Neural crest cell (in vitro differentiated cells): ENCODE measurements around the gene LIPT1. TPM values are rescaled to one million over a fixed set of nuclear protein-coding genes. Genes with fewer than 3 reads are reported as not detected.

ENCODE experiments used
- DNase-seq: peaks from one replicate; pipeline ENCODE4 v3.0.0; 2021; ENCODE audit warnings: low read depth, mixed read lengths, low spot score
- H3K27ac Mint-ChIP-seq: one replicate; pipeline ENCODE4 v1.8.0; 2021; ENCODE audit warnings: mild to moderate bottlenecking, mixed read lengths; ENCODE audit not compliant: unreplicated experiment
- H3K27me3 Mint-ChIP-seq: 2 replicates; pipeline ENCODE4 v1.8.0; 2021; ENCODE audit warnings: low read depth, mild to moderate bottlenecking, mixed read lengths
- H3K36me3 Mint-ChIP-seq: 2 replicates; pipeline ENCODE4 v1.8.0; 2021; ENCODE audit warnings: low read depth, mild to moderate bottlenecking, mixed read lengths
- H3K4me1 Mint-ChIP-seq: 2 replicates; pipeline ENCODE4 v1.8.0; 2021; ENCODE audit warnings: mixed read lengths
- H3K4me3 Mint-ChIP-seq: one replicate; pipeline ENCODE4 v1.8.0; 2021; ENCODE audit warnings: mild to moderate bottlenecking, mixed read lengths
- H3K9me3 Mint-ChIP-seq: 2 replicates; pipeline ENCODE4 v1.8.0; 2021; ENCODE audit warnings: mixed read lengths
- total RNA-seq: library from RNA; stranded (reverse); gene quantifications from 2 replicates; pipeline ENCODE4 v1.2.1, GENCODE V29; 2021
- TF ChIP-seq, protein P1 (sequence below): fragments of 200-600 bp; sonication (generic); conservative IDR thresholded peaks from 2 replicates; pipeline ENCODE4 v1.5.0; 2021; ENCODE audit warnings: antibody characterized with exemption, mild to moderate bottlenecking

The LIPT1 gene
- total RNA-seq, 1 donor from 2014 or later = 6.8 TPM

DNA sequence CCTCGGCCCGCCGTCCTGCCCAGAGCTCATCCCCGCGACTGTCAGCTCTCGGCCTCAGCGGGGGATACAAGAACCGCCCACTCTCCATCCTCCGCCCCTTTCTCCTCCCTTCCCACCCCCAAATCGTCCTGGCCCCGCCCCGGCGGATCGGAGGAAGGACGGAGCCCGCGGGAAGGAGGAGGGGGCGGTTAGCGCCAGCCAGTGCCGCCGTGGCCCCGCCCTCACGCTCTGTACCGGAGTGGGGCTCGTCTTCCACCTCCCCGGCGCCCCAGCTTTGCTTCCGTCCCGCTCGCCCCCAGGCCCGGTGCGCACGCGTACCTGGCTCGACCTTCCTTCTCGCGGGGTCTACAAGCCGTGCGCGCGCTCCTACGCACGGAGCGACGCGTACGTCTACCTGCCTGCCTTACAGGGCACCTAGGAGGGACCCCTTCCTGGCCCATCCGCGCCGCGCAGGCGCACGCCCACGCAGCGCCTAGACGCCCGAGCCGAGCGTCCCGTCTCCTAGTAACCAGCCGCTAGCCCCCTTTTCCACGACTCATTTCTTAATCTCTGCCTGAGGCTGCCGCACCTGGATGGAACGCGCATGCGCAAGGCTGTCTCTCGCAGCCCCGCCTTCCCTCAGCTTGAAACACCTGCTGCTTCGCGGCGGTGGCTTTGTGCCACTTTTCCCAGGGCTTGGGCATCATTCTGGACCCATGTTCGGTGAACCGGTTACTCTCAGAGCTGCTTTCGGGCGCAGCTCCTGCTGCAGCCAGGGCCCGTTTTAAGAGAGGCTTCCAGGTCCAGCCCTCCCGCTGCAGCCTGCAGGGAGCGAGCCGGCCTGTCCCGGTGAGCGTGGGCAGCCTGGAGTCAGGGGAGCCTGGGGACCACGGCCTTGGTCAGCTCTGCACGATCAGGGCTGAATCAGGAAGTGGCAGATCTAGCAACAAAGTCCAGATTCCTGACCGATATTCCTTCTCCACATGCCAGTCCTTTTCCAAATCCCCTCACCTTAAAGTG is 13.4 kb upstream of the LIPT1 start, which contains the start of gene C2orf15:
Gene C2orf15 (plus strand): TSS at position 598 of the 999 bp plus-strand sequence. CDS start 8,852 bp downstream, outside the sequence.
- Mint-ChIP-seq H3K27me3 (peaks cover 23% of the 10 kb centered on the region), H3K27ac (peak within 1 kb of the TSS; percentile 96), H3K4me1 (peaks cover 18% of the 10 kb centered on the region), H3K9me3 (no peaks in the 10 kb centered on the region), H3K4me3 (peak within 1 kb of the TSS; percentile 97), H3K36me3 (peaks cover 4% of the 10 kb centered on the region)
- TF ChIP-seq, protein P1, sequence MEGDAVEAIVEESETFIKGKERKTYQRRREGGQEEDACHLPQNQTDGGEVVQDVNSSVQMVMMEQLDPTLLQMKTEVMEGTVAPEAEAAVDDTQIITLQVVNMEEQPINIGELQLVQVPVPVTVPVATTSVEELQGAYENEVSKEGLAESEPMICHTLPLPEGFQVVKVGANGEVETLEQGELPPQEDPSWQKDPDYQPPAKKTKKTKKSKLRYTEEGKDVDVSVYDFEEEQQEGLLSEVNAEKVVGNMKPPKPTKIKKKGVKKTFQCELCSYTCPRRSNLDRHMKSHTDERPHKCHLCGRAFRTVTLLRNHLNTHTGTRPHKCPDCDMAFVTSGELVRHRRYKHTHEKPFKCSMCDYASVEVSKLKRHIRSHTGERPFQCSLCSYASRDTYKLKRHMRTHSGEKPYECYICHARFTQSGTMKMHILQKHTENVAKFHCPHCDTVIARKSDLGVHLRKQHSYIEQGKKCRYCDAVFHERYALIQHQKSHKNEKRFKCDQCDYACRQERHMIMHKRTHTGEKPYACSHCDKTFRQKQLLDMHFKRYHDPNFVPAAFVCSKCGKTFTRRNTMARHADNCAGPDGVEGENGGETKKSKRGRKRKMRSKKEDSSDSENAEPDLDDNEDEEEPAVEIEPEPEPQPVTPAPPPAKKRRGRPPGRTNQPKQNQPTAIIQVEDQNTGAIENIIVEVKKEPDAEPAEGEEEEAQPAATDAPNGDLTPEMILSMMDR = no peak
- DNase-seq = peak; percentile 92

DNA sequence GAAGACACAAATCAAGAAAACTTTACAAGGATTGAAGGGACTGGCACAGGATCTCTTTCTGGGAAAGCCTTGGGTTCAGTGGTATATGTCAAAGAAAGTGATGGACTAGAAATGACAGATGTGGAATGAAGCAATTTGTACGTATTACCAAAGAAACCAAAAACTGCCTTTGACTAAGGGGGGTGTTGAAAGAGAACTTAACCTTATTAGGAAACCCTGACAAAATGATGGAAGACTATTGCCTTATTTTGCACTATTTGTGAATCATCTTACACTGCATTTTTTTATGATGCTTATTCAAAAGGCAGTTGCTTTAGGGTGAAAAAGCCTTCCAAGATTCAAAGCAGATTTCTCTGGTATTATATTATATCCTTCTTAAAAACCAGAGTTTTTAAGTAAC is 4.1 kb upstream of the LIPT1 start:
- H3K27me3 Mint-ChIP-seq = no peaks in the 10 kb centered on the region
- TF ChIP-seq, protein P1 = no peak
- no peaks in the 10 kb centered on the region for H3K9me3 Mint-ChIP-seq
- no peak overlapping the region for H3K27ac Mint-ChIP-seq
- H3K36me3 Mint-ChIP-seq = no peaks in the 10 kb centered on the region
- peaks cover 8% of the 10 kb centered on the region for H3K4me1 Mint-ChIP-seq
- DNase-seq = no peak
- H3K4me3 Mint-ChIP-seq = no peak overlapping the region

DNA sequence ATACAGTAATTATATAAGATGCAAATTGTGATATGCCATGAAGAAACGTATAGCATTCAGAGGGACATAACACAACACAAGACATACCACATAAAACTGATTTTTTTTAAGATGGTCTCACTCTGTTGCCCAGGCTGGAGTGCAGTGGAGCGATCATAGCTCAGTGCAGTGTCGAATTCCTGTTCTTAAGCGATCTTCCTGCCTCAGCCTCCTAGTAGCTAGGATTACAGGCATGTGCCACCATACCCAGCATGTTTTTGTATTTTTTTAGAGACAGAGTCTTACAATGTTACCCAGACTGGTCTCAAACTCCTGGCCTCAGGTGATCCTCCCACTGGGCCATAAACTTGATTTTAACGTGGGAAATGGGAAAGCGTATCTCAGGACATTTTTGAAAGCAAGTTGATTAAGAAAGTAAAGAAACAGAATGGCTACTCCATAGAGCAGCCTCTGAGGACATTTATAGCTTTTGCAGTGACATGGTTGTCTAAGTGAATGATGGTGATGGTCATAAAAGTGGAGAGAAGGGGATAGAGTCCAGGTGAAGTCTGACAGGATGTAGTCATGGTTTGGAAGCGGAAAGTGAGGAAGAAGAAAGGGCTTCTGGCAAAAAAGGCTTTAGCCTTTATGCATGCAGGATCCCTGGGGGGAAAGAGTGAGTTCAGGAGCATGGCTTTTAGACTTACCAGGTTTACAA is 2.4 kb upstream of the LIPT1 start:
- TF ChIP-seq, protein P1 = no peak
- Mint-ChIP-seq H3K4me1 (peaks cover 14% of the 10 kb centered on the region), H3K27ac (no peak overlapping the region), H3K9me3 (no peaks in the 10 kb centered on the region), H3K36me3 (peaks cover 2% of the 10 kb centered on the region), H3K4me3 (no peak overlapping the region), H3K27me3 (no peaks in the 10 kb centered on the region)
- DNase-seq = no peak

DNA sequence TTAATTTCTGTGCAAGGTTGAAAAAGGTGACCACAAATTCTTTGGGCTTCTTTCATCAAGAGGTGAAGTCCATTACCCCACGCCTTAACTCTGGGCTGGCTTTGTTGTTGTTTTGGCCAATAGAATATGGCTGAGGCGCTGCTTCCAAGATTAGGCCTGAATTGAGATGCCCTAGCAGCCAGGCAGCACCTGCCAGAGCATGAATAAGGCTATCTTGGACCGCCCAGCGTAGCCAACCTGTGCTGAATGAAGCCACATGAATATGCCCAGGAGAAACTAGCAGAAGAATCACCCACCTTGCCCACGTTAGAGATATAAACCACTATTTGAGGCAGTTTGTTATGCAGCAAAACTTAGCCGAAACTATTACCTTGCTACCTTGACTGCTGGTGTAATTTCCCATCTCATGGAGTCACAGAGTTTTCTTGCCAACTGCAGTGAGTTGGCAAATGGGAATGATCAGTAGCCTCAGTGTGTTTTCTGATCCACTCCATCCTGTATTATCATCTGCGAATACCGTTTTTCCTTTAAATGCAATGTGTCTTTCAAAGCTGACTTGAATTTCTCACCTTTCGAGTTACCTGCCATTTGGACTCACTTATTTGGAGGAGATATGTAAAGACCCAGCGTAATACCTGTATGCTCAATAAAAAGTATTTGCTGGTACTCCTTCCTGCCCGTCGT is 704 bp upstream of the LIPT1 start:
- Mint-ChIP-seq H3K36me3 (peaks cover 3% of the 10 kb centered on the region), H3K4me1 (peaks cover 15% of the 10 kb centered on the region), H3K27ac (peak overlapping the region; percentile 94), H3K27me3 (no peaks in the 10 kb centered on the region), H3K4me3 (no peak overlapping the region), H3K9me3 (no peaks in the 10 kb centered on the region)
- no peak for DNase-seq
- TF ChIP-seq, protein P1 = no peak

DNA sequence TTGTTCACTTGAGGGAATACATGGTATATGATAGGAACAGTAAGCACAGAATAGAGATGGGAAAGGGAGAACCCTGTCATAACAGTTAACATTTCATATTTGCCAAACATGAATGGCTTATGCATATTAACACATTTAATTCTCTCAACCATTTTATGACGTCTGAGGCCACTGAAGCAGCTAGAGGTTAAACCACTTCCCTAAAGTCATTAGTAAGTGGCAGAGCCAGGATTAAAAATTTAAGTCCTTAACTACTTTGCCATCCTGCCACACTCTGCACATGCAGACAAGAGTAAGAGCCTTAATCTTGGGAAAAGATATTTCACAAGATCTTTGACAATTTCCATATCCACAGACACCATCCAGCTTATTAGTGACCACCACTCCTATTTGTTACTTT is 2.1 kb downstream of the LIPT1 start:
- Mint-ChIP-seq H3K4me3 (peak overlapping the region; percentile 75), H3K9me3 (no peaks in the 10 kb centered on the region), H3K4me1 (peaks cover 15% of the 10 kb centered on the region), H3K27ac (no peak overlapping the region), H3K36me3 (peaks cover 3% of the 10 kb centered on the region), H3K27me3 (no peaks in the 10 kb centered on the region)
- TF ChIP-seq, protein P1 = no peak
- DNase-seq = no peak
